ENCODE measurements around the gene RPRD1B. TPM values are rescaled to one million over a fixed set of nuclear protein-coding genes. Genes with fewer than 3 reads are reported as not detected.

Gene RPRD1B
- polyA plus RNA-seq, 1 of the 3 experiments (the other 2 are of a cell fraction), result 11.8 TPM

GRCh38 chr20:38012332-38012731 lies 21.2 kb upstream of the RPRD1B start:
- DNase-seq, result no peak
- TF ChIP-seq FOSL2 (IDR thresholded peaks at IDR 0.05; ENCODE audit: borderline replicate concordance, low read depth) (no peak), SMC3 (IDR thresholded peaks at IDR 0.05; ENCODE audit: low read depth, low read length) (no peak), MXI1 (IDR thresholded peaks at IDR 0.05; ENCODE audit: low read depth, low read length) (no peak), IRF3 (IDR thresholded peaks at IDR 0.05; ENCODE audit: low read depth, low read length) (no peak), TAF1 (IDR thresholded peaks at IDR 0.05; ENCODE audit: borderline replicate concordance, low read depth, low read length) (no peak), USF2 (IDR thresholded peaks at IDR 0.05; ENCODE audit: borderline replicate concordance, low read depth, low read length) (no peak), USF1 (IDR thresholded peaks at IDR 0.05; ENCODE audit: borderline replicate concordance, low read depth) (no peak), RCOR1 (IDR thresholded peaks at IDR 0.05; ENCODE audit: low read length) (no peak), RFX5 (IDR thresholded peaks at IDR 0.05; ENCODE audit: low read length) (no peak), ELF1 (IDR thresholded peaks at IDR 0.05) (no peak), REST (IDR thresholded peaks at IDR 0.05; ENCODE audit: low read depth, low read length) (no peak), MEF2A (IDR thresholded peaks at IDR 0.05; ENCODE audit: borderline replicate concordance, low read depth) (no peak), TCF12 (IDR thresholded peaks at IDR 0.05) (no peak), ZBTB33 (IDR thresholded peaks at IDR 0.05; ENCODE audit: borderline replicate concordance, low read depth) (no peak), POLR2AphosphoS5 (IDR thresholded peaks at IDR 0.05; ENCODE audit: low read depth, low read length) (no peak), FOXM1 (IDR thresholded peaks at IDR 0.05; ENCODE audit: low read depth) (no peak), JUND (IDR thresholded peaks at IDR 0.05) (no peak), EZH2phosphoT487 (IDR thresholded peaks at IDR 0.05; ENCODE audit: borderline replicate concordance, low read depth) (no peak), RAD21 (IDR thresholded peaks at IDR 0.05; ENCODE audit: low read length) (no peak)
- Histone ChIP-seq H3K4me2 (no peak overlapping the region), H3K36me3 (replicated peaks in 1 of 2; ENCODE audit: control insufficient read depth in 1 of 2, insufficient read depth in 2 of 2, low read length in 1 of 2) (peaks cover 54 to 72% of the 10 kb centered on the region in 2 experiments), H3K9ac (no peak overlapping the region), H3K4me3 (ENCODE audit: low read depth in 2 of 2, low read length in 1 of 2) (no peak overlapping the region), H3K27ac (ENCODE audit: low read depth in 2 of 2, low read length in 1 of 2) (no peak overlapping the region), H3K9me2 (no peaks in the 10 kb centered on the region), H3K27me3 (ENCODE audit: insufficient read depth) (no peaks in the 10 kb centered on the region), H2AFZ (ENCODE audit: low read depth) (no peak overlapping the region), H3K4me1 (ENCODE audit: control insufficient read depth in 1 of 2, insufficient read depth in 2 of 2, low read depth in 1 of 2, low read length in 1 of 2) (peaks cover 0 to 6% of the 10 kb centered on the region in 2 experiments; a peak in 2 of 4 replicates), H4K20me1 (ENCODE audit: insufficient read depth) (no peaks in the 10 kb centered on the region), H3K79me2 (ENCODE audit: insufficient read depth) (peaks cover 41% of the 10 kb centered on the region), H3K9me3 (no peaks in the 10 kb centered on the region), H3F3A (replicated peaks; ENCODE audit: insufficient read depth) (no peaks in the 10 kb centered on the region)
- ChIA-PET CTCF (interaction anchor here (1.3 to 1.4 kb wide), 3 partner anchors 19 to 448 kb away, joined by 3 to 6 read pairs (median 4); no protein-coding TSS in a partner anchor), POLR2A (no interaction called here)
- 95% methylated on average over 8 of the region's 8 CpGs for WGBS (ENCODE audit: low lambda C conversion rate)
